Measurements from ENCODE around the gene THAP7. TPM values are rescaled to one million over a fixed set of nuclear protein-coding genes. Genes with fewer than 3 reads are reported as not detected.
A peak's percentile ranks its signal among the peaks of the same experiment; 100 is the strongest.

Gene THAP7
- total and polyA plus RNA-seq, 2 experiments from 2014 or later, result 49.7 to 61.1 TPM

GRCh38 chr22:21000207-21000986 lies 1.5 kb downstream of the THAP7 start:
- Histone ChIP-seq H3K27me3 (no peaks in the 10 kb centered on the region), H3K36me3 (peaks cover 10% of the 10 kb centered on the region), H3K4me3 (peak overlapping the region; percentile 74), H3K27ac (peak overlapping the region; percentile 95), H3K4me1 (ENCODE audit: low read depth) (peaks cover 19% of the 10 kb centered on the region), H3K9me3 (ENCODE audit: low read depth) (no peaks in the 10 kb centered on the region)
- DNase-seq (ENCODE audit: low read depth in 1 of 2, low spot score in 1 of 2), result peak in 1 of 2 donors; percentile 16
- no peak for TF ChIP-seq CTCF (IDR thresholded peaks at IDR 0.05; ENCODE audit: low read depth, low read length)

- no peak for TF ChIP-seq CTCF (IDR thresholded peaks at IDR 0.05; ENCODE audit: low read depth, low read length)
- Histone ChIP-seq H3K4me3 (no peak overlapping the region), H3K27ac (no peak overlapping the region), H3K36me3 (peaks cover 10% of the 10 kb centered on the region), H3K4me1 (ENCODE audit: low read depth) (peaks cover 19% of the 10 kb centered on the region), H3K27me3 (no peaks in the 10 kb centered on the region), H3K9me3 (ENCODE audit: low read depth) (no peaks in the 10 kb centered on the region)
- DNase-seq (ENCODE audit: low read depth in 1 of 2, low spot score in 1 of 2), result no peak
These were observed 2.3 kb downstream of the THAP7 start for GRCh38 chr22:20999350-21000206.

- H3K27ac ChIP-seq, result no peak overlapping the region
- peaks cover 10% of the 10 kb centered on the region for H3K36me3 ChIP-seq
These were observed 3.2 kb downstream of the THAP7 start for GRCh38 chr22:20998411-20999336.

GRCh38 chr22:20997536-20998257 lies 4.2 kb downstream of the THAP7 start:
- Histone ChIP-seq H3K36me3 (peaks cover 10% of the 10 kb centered on the region), H3K4me1 (ENCODE audit: low read depth) (peaks cover 9% of the 10 kb centered on the region), H3K9me3 (ENCODE audit: low read depth) (no peaks in the 10 kb centered on the region), H3K27ac (no peak overlapping the region), H3K4me3 (no peak overlapping the region), H3K27me3 (no peaks in the 10 kb centered on the region)
- no peak for TF ChIP-seq CTCF (IDR thresholded peaks at IDR 0.05; ENCODE audit: low read depth, low read length)
- DNase-seq (ENCODE audit: low read depth in 1 of 2, low spot score in 1 of 2), result no peak

More at GRCh38 chr22:20998411-20999336, 3.2 kb downstream of the THAP7 start:
- TF ChIP-seq CTCF (IDR thresholded peaks at IDR 0.05; ENCODE audit: low read depth, low read length), result no peak
- Histone ChIP-seq H3K27me3 (no peaks in the 10 kb centered on the region), H3K9me3 (ENCODE audit: low read depth) (no peaks in the 10 kb centered on the region), H3K4me1 (ENCODE audit: low read depth) (peaks cover 19% of the 10 kb centered on the region), H3K4me3 (no peak overlapping the region)
- no peak for DNase-seq (ENCODE audit: low read depth in 1 of 2, low spot score in 1 of 2)
